Gastrocnemius medialis (tissue), 4 donors: ENCODE results near the gene SMIM12. TPM values are rescaled to one million over a fixed set of nuclear protein-coding genes. Genes with fewer than 3 reads are reported as not detected.

Source experiments
- ATAC-seq, 2 donors: fragments of 150-250 bp; one replicate each; pipeline ENCODE4 v1.9.1; 2016
- DNase-seq, 2 donors: peaks; one replicate each; pipeline ENCODE4 v3.0.0-alpha.2; 2019
- H3K27ac ChIP-seq, 4 donors: fragments of 200-600 bp; sonication (generic); 1 replicate in 1 of 4; 2 replicates in 3 of 4; pipeline ENCODE4 v1.5.1; 2016 to 2018; ENCODE audit warnings: mild to moderate bottlenecking in 2 of 4, moderate library complexity in 1 of 4
- H3K27me3 ChIP-seq, 3 donors: fragments of 200-600 bp; sonication (generic) in 2 of 3; 1 replicate in 1 of 3; 2 replicates in 2 of 3; pipeline versions ENCODE4 v1.5.1 to v1.6.0; 2016 to 2019; ENCODE audit warnings: mild to moderate bottlenecking in 1 of 3, moderate library complexity in 1 of 3
- H3K36me3 ChIP-seq, 2 donors: fragments of 200-600 bp; sonication (generic) in 1 of 2; one replicate each; pipeline ENCODE4 v1.5.1; 2017 to 2018
- H3K4me1 ChIP-seq, 2 donors: fragments of 200-600 bp; sonication (generic) in 1 of 2; one replicate each; pipeline ENCODE4 v1.5.1; 2016 to 2017; ENCODE audit warnings: mild to moderate bottlenecking in 2 of 2
- H3K4me3 ChIP-seq, 4 donors: fragments of 200-600 bp; sonication (generic) in 3 of 4; 1 replicate in 1 of 4; 2 replicates in 3 of 4; pipeline ENCODE4 v1.5.1; 2016 to 2019; ENCODE audit warnings: mild to moderate bottlenecking in 2 of 4
- H3K9me3 ChIP-seq, 3 donors: fragments of 200-600 bp; sonication (generic) in 2 of 3; 1 replicate in 1 of 3; 2 replicates in 2 of 3; pipeline ENCODE4 v1.5.1; 2016 to 2019
- POLR2A ChIP-seq, 2 donors: fragments of 450-650 bp; IDR thresholded peaks; one replicate each; pipeline ENCODE4 v1.6.1; 2017; ENCODE audit warnings: antibody characterized with exemption in 2 of 2, mild to moderate bottlenecking in 2 of 2, moderate library complexity in 2 of 2
- in situ Hi-C, 4 donors: fragments of 200-750 bp; cut with MboI; loops; one replicate each; pipeline versions ENCODE4 v1.15.0 to v1.8.0; 2017; ENCODE audit warnings: low sequenced_read_pairs in 4 of 4
- intact Hi-C: fragments of 100-400 bp; cut with DNase I; formaldehyde crosslinking; loops from one replicate; pipeline ENCODE4 v1.15.1; 2023; ENCODE audit warnings: low total_unique reads
- total RNA-seq, 4 donors: library from RNA; depleted of rRNA; stranded (reverse); fragments of >200 nt; gene quantifications; one replicate each; pipeline versions ENCODE4 v1.1.0 to v1.2.3, GENCODE V29; 2016
- TF ChIP-seq, protein P1 (sequence below), 5 experiments: fragments of 450-650 bp in 3 of 5; fragments of 200-600 bp in 2 of 5; sonication (generic) in 2 of 5; IDR thresholded peaks in 4 of 5; conservative IDR thresholded peaks in 1 of 5; 1 replicate in 4 of 5; 2 replicates in 1 of 5; pipeline ENCODE4 v1.5.1; 2016 to 2019; ENCODE audit warnings: antibody characterized with exemption in 5 of 5, mild to moderate bottlenecking in 3 of 5, moderate library complexity in 3 of 5

Gene SMIM12
- 10 to 100 TPM; 24.2 to 40.8 (median 35.6) TPM for total RNA-seq

DNA sequence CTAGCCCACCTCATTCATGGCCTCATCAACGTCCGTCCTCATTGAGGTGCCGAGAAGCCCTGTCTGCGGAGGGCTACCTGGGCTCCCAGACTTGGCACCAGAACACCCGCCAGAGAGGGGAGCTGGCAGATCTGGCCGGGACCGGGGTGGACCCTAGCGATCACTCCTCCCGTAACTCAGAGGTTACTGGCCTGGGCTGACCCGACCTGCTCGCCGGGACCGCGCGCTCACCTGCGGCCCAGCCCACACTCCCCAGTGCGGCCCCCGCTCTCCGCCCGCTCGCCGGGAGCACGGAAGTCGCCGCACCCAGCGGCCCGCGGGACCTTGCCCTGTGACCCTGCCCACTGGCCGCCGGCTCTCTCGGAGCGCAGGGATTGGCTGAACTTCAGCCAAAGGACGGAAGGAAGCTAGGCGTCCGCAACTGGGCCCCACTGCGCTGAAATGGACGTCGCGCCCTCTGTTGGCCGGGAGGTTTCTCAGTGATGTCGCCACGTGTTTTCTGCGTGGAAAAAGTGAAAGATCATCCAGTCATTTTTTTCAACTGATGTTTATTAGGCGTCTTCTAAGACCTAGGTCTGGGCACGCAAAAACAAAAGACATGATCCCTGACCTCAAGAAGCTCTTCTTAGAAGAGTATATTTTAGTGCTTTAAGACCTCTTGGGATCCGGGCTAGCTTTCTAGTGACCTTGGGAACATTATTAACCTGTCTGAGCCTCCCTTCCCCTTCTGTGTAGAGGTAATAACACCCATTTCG lies at the start of gene SMIM12:
TSS of gene SMIM12 (minus strand) at position 304 of the 755 bp plus-strand sequence. CDS start 3,772 bp downstream, outside the sequence.
- DNase-seq (peak; percentile 93 to 95), ATAC-seq (peak; percentile 98)
- peak within 1 kb of the TSS; percentile 89 to 97 (median 92) for H3K27ac ChIP-seq
- no peaks in the 10 kb centered on the region for H3K27me3 ChIP-seq
- TF ChIP-seq, protein P1, sequence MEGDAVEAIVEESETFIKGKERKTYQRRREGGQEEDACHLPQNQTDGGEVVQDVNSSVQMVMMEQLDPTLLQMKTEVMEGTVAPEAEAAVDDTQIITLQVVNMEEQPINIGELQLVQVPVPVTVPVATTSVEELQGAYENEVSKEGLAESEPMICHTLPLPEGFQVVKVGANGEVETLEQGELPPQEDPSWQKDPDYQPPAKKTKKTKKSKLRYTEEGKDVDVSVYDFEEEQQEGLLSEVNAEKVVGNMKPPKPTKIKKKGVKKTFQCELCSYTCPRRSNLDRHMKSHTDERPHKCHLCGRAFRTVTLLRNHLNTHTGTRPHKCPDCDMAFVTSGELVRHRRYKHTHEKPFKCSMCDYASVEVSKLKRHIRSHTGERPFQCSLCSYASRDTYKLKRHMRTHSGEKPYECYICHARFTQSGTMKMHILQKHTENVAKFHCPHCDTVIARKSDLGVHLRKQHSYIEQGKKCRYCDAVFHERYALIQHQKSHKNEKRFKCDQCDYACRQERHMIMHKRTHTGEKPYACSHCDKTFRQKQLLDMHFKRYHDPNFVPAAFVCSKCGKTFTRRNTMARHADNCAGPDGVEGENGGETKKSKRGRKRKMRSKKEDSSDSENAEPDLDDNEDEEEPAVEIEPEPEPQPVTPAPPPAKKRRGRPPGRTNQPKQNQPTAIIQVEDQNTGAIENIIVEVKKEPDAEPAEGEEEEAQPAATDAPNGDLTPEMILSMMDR (IDR thresholded peaks at IDR 0.05 in 4 of 5, conservative IDR thresholded peaks at IDR 0.05 in 1 of 5) = peak; percentile 86 to 90 (median 86)
- peak; percentile 89 to 93 for TF ChIP-seq POLR2A (IDR thresholded peaks at IDR 0.05)
- peaks cover 3 to 11% of the 10 kb centered on the region in 2 donors for H3K36me3 ChIP-seq
- intact Hi-C loops = loop anchor here (10.0 kb wide), 2 partner anchors 175 to 335 kb away; partner anchors contain the start of genes SFPQ and ZMYM6
- in situ Hi-C loops = loop anchor here in 1 of 4 donors (25.0 kb wide), 1 partner anchor 328 kb away; the partner anchor contains the start of gene SFPQ
- peak within 1 kb of the TSS; percentile 75 to 98 (median 97) for H3K4me3 ChIP-seq
- peaks cover 22 to 29% of the 10 kb centered on the region in 2 donors for H3K4me1 ChIP-seq
- H3K9me3 ChIP-seq = no peaks in the 10 kb centered on the region

- Histone ChIP-seq H3K27me3 (no peaks in the 10 kb centered on the region), H3K4me3 (no peak overlapping the region), H3K4me1 (no peaks in the 10 kb centered on the region), H3K36me3 (no peaks in the 10 kb centered on the region), H3K27ac (no peak overlapping the region), H3K9me3 (no peaks in the 10 kb centered on the region)
- in situ Hi-C loops = no loop called here
- intact Hi-C loops = no loop called here
- DNase-seq (no peak), ATAC-seq (no peak)
- TF ChIP-seq POLR2A (IDR thresholded peaks at IDR 0.05) = no peak
- TF ChIP-seq, protein P1 (IDR thresholded peaks at IDR 0.05 in 4 of 5, conservative IDR thresholded peaks at IDR 0.05 in 1 of 5) = no peak
These were observed 48.8 kb upstream of the SMIM12 start for GRCh38 chr1:34908369-34908768.

DNA sequence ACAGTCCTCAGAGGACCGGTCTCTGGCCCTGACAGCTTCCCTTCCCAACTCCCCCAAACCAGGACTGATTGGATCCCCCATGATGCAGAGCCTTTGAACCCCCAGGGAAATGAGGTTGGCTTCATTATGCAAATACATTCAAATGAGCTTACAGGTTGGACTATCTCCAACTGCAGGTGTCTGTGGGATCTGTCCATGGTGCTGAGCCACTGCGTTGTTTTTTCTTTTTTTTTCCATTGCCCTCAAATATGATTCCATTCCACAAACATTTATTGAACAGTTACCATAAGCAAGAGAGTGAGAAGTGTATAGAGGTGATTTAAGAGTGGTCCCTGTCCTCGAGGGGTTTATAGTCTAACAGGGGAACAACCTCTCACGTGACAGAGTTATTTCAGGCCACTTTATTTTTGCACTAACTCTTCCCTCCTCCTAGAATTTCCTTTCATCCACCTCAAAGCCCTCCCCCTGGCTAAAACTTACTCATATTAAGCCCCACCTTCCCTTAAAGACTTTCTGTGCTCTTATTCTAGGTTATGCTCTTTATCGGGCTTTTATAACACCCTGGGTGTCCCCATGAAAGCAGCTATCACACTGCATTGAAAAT lies 48.0 kb upstream of the SMIM12 start:
- ATAC-seq = no peak
- H3K4me3 ChIP-seq = no peak overlapping the region
- H3K27ac ChIP-seq = no peak overlapping the region
- no peaks in the 10 kb centered on the region for H3K27me3 ChIP-seq
- intact Hi-C loops (no loop called here), in situ Hi-C loops (no loop called here)
- no peaks in the 10 kb centered on the region for H3K9me3 ChIP-seq
- DNase-seq = no peak
- TF ChIP-seq, protein P1 (IDR thresholded peaks at IDR 0.05 in 4 of 5, conservative IDR thresholded peaks at IDR 0.05 in 1 of 5) = no peak
- TF ChIP-seq POLR2A (IDR thresholded peaks at IDR 0.05) = no peak
- no peaks in the 10 kb centered on the region for H3K4me1 ChIP-seq
- H3K36me3 ChIP-seq = no peaks in the 10 kb centered on the region

DNA sequence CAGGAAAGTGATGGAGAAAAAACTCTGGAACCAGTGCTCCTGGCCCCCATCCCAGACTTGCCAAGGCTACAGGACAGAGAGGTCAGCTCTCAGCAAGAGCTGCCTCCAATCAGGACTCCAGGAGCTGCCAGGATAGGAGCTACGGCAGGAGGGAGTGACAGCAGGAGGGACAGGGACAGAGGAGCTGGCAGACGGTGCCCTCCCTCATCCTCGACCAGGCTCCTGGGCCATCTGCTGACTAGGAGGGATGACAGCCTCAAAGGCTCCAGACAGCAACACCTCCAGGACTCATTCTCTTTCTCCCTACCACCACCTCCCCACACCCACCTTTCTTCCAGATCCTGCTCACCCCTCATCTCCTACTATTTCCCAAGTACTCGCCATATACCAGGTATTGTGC lies 47.2 kb upstream of the SMIM12 start:
- H3K27ac ChIP-seq = no peak overlapping the region
- TF ChIP-seq POLR2A (IDR thresholded peaks at IDR 0.05) = no peak
- TF ChIP-seq, protein P1 (IDR thresholded peaks at IDR 0.05 in 4 of 5, conservative IDR thresholded peaks at IDR 0.05 in 1 of 5) = no peak
- H3K4me3 ChIP-seq = no peak overlapping the region
- H3K27me3 ChIP-seq = no peaks in the 10 kb centered on the region
- in situ Hi-C loops = no loop called here
- no peaks in the 10 kb centered on the region for H3K36me3 ChIP-seq
- ATAC-seq = no peak
- no peak for DNase-seq
- H3K4me1 ChIP-seq = no peaks in the 10 kb centered on the region
- H3K9me3 ChIP-seq = no peaks in the 10 kb centered on the region
- intact Hi-C loops = no loop called here
